SKM-1 treated with dmso at 0.1 percent for 144 hours (cell line): ENCODE data around the gene ACSF2.

ENCODE experiments used
- DNase-seq: peaks from one replicate; lab custom pipeline; 2025; ENCODE audit not compliant: unreplicated experiment; lab: John Stamatoyannopoulos, UW

ACSF2 gene

DNA sequence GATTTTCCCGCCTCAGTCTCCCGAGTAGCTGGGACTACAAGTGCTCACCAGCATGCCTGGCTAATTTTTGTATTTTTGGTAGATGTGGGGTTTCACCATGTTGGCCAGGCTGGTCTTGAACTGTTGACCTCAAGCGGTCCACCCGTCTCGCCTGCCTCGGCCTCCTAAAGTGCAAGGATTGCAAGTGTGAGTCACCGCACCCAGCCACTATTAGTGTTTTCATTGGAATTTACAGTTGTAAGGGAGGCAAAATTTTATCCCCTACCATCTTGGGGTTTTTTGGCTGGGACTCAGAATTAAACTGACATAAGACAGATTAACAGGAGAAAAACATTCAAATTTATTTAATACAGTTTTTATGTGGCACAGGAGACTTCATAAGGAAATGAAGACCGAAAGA lies 69.9 kb downstream of the ACSF2 start:
- no peak for DNase-seq

DNA sequence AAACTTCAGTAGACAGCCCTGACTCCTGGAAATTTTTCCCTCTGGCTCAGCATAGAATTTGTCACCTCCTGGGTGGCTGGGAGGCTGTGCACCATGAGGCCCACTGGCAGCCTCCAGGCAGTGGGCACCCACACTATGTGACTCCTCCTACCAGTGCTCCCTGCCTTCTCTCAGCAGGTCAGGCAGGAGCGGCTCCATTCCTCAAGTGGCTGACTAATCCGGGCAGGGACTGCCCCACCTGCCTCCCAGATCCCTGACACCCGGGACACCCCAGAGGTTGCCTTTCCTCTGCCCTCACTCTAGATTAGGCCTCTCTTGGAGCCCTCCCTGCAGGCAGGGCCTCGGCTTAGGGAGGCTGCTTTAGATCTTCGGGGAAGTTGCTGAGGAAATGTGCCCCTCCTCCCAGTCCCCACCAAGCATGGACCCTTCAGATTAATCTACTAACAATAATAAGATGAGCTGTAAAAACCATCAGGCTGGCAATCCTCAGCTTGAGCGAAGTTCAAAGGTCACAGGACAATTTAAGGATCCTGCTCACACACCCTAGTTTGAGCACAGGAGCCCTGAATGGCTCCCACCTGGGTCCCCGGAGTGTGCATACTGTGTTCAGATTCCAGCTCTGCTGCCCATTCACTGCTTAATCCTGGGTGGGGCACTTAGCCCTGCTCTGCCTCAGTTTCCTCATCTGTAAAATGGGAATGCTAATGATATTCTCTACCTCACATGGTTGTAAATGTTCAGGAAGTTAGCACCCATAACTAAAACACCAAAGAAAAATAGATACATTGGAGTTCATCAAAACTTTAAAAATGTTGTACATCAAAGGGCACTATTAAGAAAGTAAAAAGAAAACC lies 72.2 kb downstream of the ACSF2 start:
- no peak for DNase-seq

DNA sequence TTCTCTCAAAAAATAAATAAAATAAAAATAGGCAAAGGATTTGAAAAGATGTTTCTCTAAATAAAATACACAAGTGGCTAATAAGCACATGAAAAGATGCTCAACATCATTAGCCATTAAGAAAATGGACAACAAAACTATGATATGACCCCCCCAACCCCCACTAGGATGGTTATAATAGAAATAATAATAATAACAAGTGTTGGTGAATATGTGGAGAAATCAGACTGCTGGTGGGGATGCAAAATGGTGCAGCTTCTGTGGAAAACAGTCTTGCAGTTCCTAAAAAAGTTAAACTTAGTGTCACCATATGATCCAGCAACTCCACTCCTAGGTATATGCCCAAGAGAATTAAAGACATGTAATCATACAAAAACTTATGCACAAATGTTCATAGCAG lies 73.3 kb downstream of the ACSF2 start:
- DNase-seq: no peak

DNA sequence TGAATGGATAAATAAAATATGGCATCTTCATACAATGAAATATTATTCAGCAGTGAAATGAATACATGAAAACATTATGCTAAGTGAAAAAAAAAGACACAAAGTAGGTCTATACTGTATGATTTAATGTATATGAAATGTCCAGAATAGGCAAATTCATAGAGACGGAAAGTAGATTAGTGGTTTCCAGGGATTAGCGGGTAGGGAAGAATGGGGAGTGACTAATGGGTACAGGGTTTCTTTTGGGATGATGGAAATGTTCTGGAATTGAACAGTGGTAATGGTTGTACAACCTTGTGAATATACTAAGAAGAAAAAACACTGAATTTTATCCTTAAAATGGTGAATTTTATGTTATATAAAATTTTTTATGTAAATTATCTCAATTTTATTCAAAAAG lies 73.7 kb downstream of the ACSF2 start:
- DNase-seq: no peak

DNA sequence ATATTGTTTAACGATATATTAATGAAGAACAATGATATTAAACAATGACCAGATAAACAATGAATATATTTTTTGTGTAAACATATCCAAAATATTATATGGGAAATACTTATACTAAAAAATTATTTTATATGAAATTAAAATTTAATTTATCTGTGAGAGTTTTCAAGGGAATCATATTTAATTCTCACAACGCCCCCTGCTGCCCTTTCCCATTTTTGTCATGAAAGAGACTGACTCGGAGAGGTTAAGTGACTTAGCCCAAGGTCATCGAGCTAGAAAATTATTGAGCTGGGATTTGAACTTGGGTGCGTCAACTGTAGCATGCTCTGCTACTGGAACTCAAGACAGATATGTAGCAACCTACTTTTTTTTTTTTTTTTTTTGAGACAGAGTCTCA lies 75.0 kb downstream of the ACSF2 start:
- peak; percentile 18 for DNase-seq

DNA sequence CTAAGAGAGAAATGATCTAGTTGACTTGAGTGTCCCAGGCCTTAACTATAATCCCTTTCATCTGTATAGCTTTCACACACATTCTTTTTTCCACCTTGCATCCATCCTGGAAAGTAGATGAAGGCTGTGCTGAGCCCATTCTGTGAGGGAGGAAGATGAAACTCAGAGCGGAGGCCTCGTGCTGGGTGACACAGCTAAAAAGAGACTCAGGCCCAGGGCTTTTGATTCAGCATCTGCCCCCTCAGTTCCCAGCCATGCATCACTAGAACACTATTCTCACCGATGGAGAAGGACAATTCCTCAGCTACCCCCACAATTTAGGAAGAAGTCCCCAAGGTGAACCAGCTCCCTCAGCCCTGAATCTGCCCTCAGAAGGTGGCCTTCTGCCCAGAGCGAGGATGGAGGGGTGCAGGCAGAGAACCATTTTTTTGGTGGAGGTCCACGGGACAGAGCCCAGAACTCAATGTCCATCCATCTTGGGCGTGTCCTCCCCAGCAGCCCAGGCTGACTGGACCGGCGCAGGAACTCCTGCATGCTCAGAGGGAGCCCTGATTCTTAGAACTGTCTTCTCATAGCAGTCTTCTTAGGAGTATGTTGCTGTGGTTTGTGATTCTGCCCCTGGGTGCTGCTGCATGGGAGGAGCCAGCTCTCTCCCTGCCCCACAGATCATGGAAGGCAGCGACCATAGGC lies 76.4 kb downstream of the ACSF2 start:
- no peak for DNase-seq

DNA sequence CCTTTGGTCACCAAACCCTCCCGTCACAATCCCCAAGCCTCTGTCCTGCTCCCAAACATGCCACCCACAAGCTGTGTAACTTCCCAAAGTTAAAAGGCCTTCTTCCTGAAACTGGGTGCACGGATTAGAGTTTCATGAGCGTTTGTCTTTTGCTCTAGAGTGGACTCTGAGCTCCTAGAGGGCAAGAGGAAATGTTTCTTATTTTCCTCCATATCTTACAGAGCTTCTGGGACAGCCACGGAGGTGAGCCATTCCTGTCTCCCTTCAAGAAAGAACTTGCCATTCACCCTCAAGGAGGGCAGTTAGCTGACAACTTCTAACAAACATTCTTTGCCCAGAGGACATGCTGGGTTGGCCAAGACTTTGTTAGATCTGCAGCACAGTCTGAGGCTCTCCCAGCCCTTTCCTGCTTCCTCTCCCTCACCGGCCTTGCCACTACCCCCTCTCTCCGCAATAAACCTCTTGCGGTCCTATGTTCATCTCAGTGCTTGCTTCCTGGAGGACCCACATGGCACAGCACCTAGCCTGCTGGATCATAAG lies 79.6 kb downstream of the ACSF2 start:
- no peak for DNase-seq

DNA sequence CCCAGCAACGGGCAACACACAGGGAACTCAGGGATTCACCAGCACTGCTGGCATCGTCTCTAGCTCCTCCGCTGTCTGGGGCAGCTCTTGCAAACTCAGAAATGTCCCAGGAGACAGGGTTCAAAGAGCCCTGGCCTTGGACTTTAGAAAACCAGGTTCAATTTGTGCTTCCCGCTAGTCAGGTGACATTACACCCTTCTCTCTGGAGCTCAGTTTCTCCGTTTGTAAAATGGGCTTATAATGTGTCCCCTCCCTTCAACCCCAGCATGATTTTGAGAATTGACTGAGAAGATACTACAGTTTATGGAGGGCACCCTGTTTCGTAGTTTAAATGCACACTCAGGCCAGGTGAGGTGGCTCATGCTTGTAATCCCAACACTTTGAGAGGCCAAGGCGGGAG lies 80.3 kb downstream of the ACSF2 start:
- no peak for DNase-seq

DNA sequence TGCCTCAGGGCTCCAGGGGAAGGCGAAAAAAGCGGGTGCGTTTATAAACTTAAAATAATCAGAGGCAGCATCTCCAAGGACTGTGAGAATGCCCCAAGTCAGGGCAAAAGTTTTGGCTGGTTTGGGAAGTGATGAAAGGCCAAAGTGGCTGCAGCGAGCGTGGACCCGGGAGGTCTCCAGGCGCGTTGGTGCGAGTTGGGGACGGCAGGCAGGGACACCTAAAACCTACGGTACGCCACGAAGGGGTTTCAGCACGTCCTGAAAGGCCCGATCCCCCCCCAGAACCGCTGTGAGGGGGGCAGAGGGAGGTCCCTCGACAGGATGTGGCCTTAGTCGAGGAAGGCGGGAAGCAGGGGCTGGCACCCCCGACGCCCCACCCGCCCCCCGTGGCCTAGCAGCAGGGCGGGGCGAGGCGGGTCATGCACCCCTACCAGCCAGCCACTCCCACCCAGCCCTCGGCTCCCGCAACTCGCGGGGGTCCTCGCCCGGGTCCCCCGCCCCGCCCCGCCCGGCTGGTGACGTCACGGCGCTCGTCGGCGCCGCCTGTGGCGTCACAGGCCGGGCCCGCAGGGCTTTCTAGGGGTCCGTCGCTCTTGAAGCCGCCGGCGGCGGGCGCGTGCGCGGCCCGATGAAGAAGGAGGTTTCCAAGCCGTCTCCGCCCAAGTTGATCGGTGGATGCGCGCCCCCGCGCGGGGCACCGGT lies 82.0 kb downstream of the ACSF2 start, which contains the start of gene MYCBPAP:
Gene MYCBPAP (plus strand): TSS at position 569 of the 702 bp plus-strand sequence. CDS start 236 bp downstream, outside the sequence.
- peak; percentile 52 for DNase-seq

DNA sequence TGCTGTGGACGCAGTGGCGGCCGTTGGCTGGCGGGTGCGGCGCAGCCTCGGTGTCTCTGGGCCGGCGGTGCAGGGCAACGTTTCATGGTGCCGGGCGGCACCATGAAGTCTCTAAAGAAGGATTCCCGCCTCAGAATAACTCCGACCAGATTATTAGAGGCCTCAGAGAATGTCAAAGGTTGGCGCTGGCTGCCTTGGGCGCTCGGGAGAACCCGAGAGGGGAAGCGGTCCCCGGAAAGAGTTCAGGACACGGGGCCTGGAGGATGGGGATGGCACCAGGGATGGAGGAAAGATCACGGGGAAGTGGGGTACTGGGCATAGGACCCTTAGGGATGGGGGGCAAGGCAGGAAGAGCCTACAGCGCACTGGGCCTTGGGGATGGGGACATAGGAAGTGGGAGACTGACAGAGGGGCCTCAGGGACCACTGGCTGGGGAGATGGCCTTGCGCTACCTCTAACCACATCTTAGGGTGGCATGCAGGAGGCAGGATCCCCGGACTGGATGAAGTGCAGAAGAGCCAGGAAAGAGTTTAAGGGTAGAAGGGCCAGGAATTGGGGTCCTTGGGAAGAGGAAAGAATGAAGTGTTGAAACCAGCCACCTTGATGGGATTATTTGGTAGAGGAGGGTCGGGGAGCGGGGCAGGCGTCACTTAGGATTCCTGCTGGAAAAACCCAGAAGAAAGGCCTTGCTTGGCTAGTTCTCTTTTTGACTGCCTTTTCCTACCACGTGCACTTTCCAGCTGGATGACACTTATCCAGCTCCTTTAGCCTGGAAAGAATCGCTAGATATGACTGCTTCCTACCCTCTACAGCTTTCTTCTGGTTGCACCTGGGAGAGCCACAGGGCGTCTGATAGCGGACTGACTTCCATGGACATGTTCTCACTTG lies 82.8 kb downstream of the ACSF2 start:
- DNase-seq: no peak

DNA sequence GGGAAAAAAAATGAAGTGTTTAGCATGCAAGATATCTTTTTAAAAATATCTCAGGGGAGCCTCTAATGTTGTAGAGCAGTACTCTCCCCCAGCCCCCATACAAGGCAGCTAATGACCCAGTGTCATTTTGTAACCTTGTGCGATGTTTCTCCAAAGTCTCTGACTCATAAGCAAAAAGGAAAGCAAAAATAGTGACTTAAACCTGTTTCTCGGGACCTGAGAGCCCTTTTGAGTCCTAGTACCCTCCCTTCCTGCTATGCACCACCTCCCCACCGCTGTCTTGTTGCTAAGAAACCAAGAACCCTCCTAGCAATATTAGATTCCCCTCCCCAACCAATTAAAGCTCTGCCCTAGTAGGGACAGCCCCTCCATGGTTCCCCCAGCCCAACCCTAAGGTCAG lies 85.0 kb downstream of the ACSF2 start:
- no peak for DNase-seq

DNA sequence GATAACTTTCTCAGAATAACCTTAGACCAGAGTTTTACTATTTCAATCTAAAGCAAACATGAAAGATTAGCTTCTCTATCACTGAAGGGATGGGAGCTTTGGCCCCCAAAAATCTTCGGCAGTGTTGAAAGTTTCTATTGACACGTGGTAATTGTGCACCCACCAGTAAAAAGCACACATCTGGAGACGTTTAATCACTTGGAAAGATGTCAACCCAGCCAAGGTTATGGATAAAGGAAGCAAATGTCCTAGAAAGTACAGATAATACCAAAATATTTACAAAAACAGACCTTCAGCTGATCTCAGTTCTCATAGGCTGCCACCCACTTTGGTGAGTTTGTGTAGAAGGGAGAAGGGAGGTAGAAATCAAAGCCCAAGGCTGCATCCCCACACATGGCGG lies 87.5 kb downstream of the ACSF2 start:
- no peak for DNase-seq

DNA sequence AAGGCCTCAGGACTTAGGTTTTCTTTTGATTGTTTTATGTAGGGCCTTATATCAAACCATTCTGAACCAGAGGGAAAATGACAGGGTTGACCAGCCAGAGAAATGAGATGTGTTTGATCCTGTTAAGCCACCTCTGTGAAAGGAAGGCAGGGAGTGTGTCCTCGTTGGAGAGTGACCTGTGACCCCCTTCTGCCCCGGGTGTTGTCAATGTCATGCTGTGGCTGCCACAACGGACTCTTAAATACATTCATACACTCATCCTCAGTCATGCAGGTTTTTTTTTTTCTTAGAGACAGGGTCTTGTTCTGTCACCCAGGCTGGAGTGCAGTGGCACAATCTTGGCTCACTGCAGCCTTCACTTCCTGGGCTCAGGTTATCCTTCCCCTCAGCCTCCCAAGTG lies 88.4 kb downstream of the ACSF2 start:
- DNase-seq: no peak

DNA sequence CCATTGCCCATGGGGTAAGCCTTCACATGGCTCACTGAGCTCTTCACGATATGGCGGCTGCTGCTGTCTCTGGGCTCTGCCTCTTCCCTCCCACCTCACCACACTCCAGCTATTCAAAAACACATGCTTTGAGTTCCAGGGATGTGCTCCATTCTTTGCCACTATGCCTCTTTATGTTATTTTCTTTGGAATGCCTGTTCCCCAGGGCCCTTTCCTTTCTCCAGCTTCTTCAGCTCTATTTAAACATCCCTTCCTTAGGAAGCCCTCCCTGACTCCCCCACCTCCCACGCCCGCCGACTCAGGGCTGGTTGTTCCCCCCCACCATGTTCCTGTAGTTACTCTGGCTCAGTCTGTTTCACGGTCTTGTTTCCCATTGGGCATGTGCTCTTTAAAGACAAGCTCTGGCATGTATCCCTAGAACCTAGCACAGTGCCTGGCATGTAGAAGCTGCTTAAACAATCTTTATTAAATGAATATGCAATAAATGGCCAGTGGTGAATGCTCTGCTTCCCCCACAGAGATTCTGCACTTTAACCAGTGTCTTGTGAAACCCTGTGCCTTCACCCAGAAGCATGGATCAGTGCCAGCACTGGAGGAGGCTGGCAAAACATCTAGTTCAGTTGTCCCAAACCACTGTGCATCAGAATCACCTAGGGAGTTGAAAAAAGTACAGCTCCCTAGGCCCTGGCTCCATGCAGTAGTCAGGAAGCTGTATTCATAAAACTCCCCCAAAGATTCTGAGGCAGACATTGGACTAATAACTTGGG lies 89.1 kb downstream of the ACSF2 start:
- no peak for DNase-seq

DNA sequence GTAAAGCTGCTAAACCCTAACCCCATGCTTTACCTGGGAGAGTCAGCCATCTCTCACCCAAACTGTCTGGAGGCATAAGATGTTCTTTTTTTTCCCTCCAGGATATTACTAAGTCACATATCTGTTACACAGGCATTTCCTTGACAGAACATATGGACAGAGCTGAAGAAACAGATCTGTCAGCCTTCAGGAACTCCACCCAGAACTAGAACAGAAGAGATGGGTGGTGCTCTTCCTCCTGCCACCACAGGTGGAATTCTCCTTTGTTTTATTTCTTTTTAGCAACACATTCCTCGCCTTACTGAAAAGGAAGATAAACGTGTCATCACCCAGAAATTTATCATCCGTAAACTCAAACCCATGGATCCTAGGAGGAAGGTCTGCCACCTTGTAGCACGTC lies 91.0 kb downstream of the ACSF2 start:
- no peak for DNase-seq

DNA sequence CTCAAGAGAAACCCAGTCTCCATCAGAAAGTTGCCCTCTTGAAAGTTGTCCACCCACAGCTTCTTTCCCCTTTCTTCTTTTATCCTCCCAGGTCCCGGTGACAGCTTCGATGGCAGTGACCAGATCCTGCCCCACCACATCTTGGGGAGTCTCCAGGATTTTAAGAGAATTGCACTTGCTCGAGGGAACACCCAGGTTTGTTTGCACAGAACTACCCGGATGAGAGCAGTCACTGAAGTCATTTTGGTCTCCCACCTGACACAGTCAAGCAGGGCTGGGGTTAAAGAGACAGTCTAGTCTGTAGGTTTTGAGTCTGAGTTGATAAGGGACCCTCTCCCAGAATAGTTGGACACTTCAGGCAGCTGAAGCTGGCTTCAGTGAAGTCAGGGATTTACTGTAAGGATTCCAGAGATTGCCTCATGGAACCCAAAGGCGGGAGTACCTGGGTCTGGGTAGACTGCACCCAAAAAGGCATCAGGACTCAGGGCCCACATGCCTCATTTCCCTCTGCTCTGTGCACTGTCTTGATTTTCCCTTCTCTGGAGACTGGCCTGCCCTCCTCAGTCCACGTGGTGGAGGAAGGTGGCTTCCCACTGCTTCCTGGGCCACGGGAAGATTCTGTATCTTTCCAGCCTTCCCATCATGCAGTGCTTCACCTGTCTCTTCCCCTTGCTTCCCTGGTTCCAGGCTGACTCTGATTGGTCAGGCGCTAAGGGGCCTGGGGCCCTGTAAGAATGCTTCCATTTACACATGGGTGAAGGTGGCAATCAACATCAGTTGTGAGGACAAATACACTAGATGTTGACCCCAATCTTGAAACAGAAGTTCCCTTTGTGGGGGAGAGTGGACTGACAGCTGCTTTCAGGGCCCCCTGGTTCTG lies 91.7 kb downstream of the ACSF2 start:
- DNase-seq: no peak

DNA sequence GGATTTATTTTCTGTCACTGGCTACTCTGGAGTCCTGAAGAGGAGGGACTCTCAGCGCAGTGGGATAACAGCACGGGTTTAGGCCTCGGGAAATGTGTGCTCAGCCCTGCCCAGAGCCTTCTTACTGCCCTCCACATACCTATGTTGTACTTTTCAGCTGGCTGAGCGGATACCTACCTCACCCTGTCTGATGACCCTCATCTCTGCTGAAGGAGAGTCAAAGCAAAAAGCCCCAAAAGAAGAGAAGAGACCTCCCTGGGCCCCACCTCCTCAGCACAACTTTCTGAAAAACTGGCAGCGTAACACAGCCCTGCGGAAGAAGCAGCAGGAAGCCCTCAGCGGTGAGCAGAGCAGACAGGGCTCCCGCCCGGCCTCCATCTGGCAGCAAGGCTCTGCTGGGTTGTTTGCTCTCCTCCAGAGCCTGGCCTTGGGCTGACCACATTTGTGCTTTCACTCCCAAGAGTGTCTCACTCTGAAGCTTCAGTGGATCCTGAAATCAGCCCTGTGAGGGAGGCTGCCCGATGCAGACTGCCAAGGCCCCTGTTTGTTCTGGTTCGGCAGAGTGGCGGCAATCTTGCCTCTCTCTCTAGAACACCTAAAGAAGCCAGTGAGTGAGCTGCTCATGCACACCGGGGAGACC lies 92.5 kb downstream of the ACSF2 start:
- no peak for DNase-seq

DNA sequence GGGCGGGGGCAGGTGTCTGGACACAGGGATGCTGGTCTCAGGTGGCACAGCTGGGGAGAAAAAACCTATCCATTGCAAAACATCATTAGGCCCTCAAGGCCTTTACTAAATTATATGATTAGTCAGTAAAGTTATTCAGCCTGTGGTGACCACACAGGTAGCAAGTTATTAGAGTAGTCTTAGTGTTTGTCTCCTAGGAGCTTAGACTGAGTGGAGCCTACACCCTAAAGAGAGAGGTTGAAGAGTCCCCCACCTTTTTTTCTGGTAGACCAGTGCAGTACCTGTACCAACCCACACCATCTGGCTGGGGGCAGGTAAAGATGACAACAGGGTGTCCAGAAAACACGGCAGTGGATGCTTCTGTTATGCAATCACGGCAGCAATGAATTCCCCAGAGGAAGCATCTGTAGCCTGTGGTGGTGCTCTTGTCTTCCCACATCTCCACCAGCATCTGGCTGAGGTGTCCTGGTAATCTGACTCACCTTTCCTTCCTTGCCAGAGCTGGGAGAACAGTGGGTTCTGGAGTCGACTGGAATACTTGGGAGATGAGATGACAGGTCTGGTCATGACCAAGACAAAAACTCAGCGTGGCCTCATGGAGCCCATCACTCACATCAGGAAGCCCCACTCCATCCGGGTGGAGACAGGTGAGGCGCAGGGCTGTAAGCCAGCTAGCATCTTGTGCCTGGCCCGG lies 93.3 kb downstream of the ACSF2 start:
- DNase-seq: no peak
